MM.1S (cell line): Measurements from ENCODE around the gene ADCY2.

Experiments used
- DNase-seq: peaks from one replicate; pipeline ENCODE4 v3.0.0-alpha.2; 2015
- H2AFZ ChIP-seq: fragments of 300-600 bp; sonication (generic); 2 replicates; pipeline ENCODE4 v1.6.0; 2016; ENCODE audit warnings: antibody characterized with exemption, low read length
- H3F3A ChIP-seq: fragments of 300-600 bp; sonication (generic); 2 replicates; pipeline ENCODE4 v1.6.1; 2016; ENCODE audit warnings: mild to moderate bottlenecking, antibody characterized with exemption, low read length, moderate library complexity, mixed read lengths; ENCODE audit not compliant: insufficient read depth
- H3K27ac ChIP-seq: fragments of 300-600 bp; sonication (generic); 2 replicates; pipeline ENCODE4 v1.5.1; 2016; ENCODE audit warnings: mild to moderate bottlenecking, low read length
- H3K27me3 ChIP-seq: fragments of 300-600 bp; sonication (generic); replicated peaks from 2 replicates; pipeline ENCODE4 v1.6.0; 2016; ENCODE audit warnings: low read length; ENCODE audit not compliant: insufficient read depth
- H3K36me3 ChIP-seq: fragments of 300-600 bp; sonication (generic); replicated peaks from 2 replicates; pipeline ENCODE4 v1.6.1; 2016; ENCODE audit warnings: mild to moderate bottlenecking, low read length, mixed read lengths; ENCODE audit not compliant: insufficient read depth
- H3K4me1 ChIP-seq: fragments of 300-600 bp; sonication (generic); 2 replicates; pipeline ENCODE4 v1.6.1; 2016; ENCODE audit warnings: low read length, mixed read lengths
- H3K4me2 ChIP-seq: fragments of 300-600 bp; sonication (generic); 2 replicates; pipeline ENCODE4 v1.6.0; 2016; ENCODE audit warnings: low read depth, low read length
- H3K4me3 ChIP-seq: fragments of 300-600 bp; sonication (generic); 2 replicates; pipeline ENCODE4 v1.5.1; 2016; ENCODE audit warnings: low read length, mixed read lengths
- H3K79me2 ChIP-seq: fragments of 300-600 bp; sonication (generic); 2 replicates; pipeline ENCODE4 v1.6.1; 2016; ENCODE audit warnings: mixed run types, low read length, mixed read lengths
- H3K9ac ChIP-seq: fragments of 300-600 bp; sonication (generic); 2 replicates; pipeline ENCODE4 v1.6.1; 2016; ENCODE audit warnings: low read length, mixed read lengths
- H3K9me2 ChIP-seq: fragments of 300-600 bp; sonication (generic); replicated peaks from 2 replicates; pipeline ENCODE4 v1.6.1; 2016; ENCODE audit warnings: mild to moderate bottlenecking, low read length, mixed read lengths; ENCODE audit not compliant: insufficient read depth
- H3K9me3 ChIP-seq: fragments of 300-600 bp; sonication (generic); replicated peaks from 2 replicates; pipeline ENCODE4 v1.6.1; 2016; ENCODE audit warnings: mild to moderate bottlenecking, low read length, mixed read lengths; ENCODE audit not compliant: insufficient read depth
- H4K20me1 ChIP-seq: fragments of 300-600 bp; sonication (generic); 2 replicates; pipeline ENCODE4 v1.6.1; 2016; ENCODE audit warnings: mild to moderate bottlenecking, low read length, moderate library complexity, mixed read lengths; ENCODE audit not compliant: insufficient read depth
- EZH2 ChIP-seq: fragments of 300-600 bp; sonication (generic); optimal IDR thresholded peaks from 2 replicates; pipeline ENCODE3; 2017; ENCODE audit warnings: low read depth, mild to moderate bottlenecking, antibody characterized with exemption, low read length, mixed read lengths
- EZH2phosphoT487 ChIP-seq: fragments of 300-600 bp; sonication (generic); IDR thresholded peaks from 2 replicates; pipeline ENCODE4 v1.6.1; 2018; ENCODE audit warnings: antibody characterized with exemption, low read length
- TF ChIP-seq, protein P1 (sequence below): fragments of 300-600 bp; sonication (generic); IDR thresholded peaks from 2 replicates; pipeline ENCODE4 v1.5.1; 2016; ENCODE audit warnings: antibody characterized with exemption, low read length, mixed read lengths

Gene ADCY2

DNA sequence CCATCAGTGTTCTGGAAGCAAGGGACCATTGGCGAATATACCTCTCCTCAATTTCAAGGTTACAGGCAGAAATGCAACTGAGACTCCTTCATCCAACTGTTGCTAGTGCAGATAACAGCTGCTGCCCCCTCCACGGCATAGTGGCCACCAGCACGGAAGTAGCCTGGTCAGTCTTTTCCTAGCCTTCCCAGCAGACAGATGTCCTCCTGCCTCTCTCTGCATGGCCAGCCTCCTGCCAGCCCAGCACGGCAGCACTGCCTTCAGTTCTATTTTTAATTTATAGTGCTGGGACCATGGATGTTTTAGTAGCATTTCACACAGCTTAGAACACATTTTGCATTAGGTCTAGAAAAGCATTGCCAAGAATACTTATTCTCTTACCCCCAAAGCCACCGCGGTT is 266.4 kb downstream of the ADCY2 start:
- H3K79me2 ChIP-seq: no peaks in the 10 kb centered on the region
- no peak overlapping the region for H3K9ac ChIP-seq
- H2AFZ ChIP-seq: no peak overlapping the region
- no peak overlapping the region for H3K27ac ChIP-seq
- H3F3A ChIP-seq: no peaks in the 10 kb centered on the region
- no peak for DNase-seq
- H3K9me2 ChIP-seq: no peaks in the 10 kb centered on the region
- no peak overlapping the region for H3K4me2 ChIP-seq
- no peaks in the 10 kb centered on the region for H3K36me3 ChIP-seq
- H3K27me3 ChIP-seq: no peaks in the 10 kb centered on the region
- no peak for TF ChIP-seq EZH2
- no peaks in the 10 kb centered on the region for H3K4me1 ChIP-seq
- H3K4me3 ChIP-seq: no peak overlapping the region
- no peaks in the 10 kb centered on the region for H3K9me3 ChIP-seq
- H4K20me1 ChIP-seq: no peaks in the 10 kb centered on the region

DNA sequence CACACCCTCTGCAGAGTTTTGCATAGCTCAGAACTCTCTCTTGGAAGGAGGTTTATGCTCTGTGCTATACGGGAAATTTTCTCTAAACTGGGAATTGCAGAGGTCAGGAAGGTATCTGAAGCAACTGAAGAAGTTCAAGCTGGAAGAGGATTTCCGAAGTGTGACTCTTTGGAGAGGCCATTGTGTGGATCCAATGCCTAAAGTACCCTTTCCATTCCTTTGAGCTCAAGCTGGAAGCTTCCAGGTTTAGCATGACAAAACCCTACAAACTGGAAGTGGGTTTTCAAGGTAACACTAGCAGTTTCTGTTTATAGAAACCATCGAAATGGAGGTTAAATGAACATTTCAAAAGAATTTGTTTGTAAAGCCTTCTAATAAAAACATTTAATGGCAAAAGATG is 267.9 kb downstream of the ADCY2 start:
- H3K4me1 ChIP-seq: no peaks in the 10 kb centered on the region
- TF ChIP-seq EZH2phosphoT487 (no peak), EZH2 (no peak)
- TF ChIP-seq, protein P1, sequence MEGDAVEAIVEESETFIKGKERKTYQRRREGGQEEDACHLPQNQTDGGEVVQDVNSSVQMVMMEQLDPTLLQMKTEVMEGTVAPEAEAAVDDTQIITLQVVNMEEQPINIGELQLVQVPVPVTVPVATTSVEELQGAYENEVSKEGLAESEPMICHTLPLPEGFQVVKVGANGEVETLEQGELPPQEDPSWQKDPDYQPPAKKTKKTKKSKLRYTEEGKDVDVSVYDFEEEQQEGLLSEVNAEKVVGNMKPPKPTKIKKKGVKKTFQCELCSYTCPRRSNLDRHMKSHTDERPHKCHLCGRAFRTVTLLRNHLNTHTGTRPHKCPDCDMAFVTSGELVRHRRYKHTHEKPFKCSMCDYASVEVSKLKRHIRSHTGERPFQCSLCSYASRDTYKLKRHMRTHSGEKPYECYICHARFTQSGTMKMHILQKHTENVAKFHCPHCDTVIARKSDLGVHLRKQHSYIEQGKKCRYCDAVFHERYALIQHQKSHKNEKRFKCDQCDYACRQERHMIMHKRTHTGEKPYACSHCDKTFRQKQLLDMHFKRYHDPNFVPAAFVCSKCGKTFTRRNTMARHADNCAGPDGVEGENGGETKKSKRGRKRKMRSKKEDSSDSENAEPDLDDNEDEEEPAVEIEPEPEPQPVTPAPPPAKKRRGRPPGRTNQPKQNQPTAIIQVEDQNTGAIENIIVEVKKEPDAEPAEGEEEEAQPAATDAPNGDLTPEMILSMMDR: no peak
- H3K9me2 ChIP-seq: no peaks in the 10 kb centered on the region
- H3K79me2 ChIP-seq: no peaks in the 10 kb centered on the region
- H3K9me3 ChIP-seq: no peaks in the 10 kb centered on the region
- no peaks in the 10 kb centered on the region for H3K36me3 ChIP-seq
- H3K4me3 ChIP-seq: no peak overlapping the region
- no peaks in the 10 kb centered on the region for H4K20me1 ChIP-seq
- no peaks in the 10 kb centered on the region for H3K27me3 ChIP-seq
- H3F3A ChIP-seq: no peaks in the 10 kb centered on the region
- H2AFZ ChIP-seq: no peak overlapping the region
- no peak overlapping the region for H3K27ac ChIP-seq
- H3K9ac ChIP-seq: no peak overlapping the region
- DNase-seq: no peak
- no peak overlapping the region for H3K4me2 ChIP-seq

DNA sequence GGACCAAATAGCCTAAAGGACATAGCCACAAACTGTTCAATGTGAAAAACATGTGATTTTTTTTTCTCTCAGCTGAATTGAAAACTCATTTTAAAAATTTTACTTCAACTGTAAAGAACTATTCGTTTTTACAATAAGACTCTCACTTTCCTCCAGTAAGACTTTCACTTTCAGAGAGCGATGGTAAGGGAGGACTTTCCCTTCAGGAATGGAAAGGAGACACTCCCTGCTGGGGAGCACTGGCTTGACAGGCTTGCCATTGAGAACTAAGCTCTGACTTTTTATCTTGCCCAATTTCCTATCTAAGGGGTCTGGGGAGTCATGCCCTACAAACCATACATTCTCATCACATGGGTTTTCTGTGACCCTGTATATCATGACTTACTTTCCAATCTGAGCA is 268.3 kb downstream of the ADCY2 start:
- H3K79me2 ChIP-seq: no peaks in the 10 kb centered on the region

DNA sequence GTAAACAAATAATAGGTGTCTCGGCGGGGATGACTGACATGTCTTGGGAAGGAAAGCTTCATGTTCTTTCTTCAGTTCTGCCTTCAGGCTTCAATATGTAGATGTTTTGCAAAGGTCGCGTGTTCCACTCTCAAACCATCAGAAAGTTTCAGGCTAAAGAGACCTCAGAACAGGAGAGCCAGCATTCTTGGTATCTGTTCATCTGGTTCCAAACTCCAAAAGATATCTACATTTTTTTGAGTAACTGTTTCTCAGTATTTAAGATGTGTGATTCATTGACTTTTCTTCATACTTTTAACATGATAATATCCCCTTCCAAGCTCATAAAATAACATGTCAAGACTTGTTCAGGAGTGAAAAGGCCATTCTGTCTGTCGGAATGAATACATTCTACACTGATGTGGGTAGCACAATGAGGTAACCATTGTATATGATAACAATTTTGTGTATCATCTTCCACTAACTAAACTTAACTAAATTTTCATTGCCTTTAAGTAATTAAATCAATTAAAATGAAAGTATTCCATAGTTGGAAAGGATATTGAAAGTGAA is 271.4 kb downstream of the ADCY2 start:
- Histone ChIP-seq H3K36me3 (no peaks in the 10 kb centered on the region), H3K4me3 (no peak overlapping the region), H3K27me3 (no peaks in the 10 kb centered on the region), H3K79me2 (no peaks in the 10 kb centered on the region), H3K9me3 (no peaks in the 10 kb centered on the region), H3K27ac (no peak overlapping the region), H3K9ac (no peak overlapping the region), H3K4me1 (no peaks in the 10 kb centered on the region), H3F3A (no peaks in the 10 kb centered on the region), H3K4me2 (no peak overlapping the region), H2AFZ (no peak overlapping the region), H4K20me1 (no peaks in the 10 kb centered on the region), H3K9me2 (no peaks in the 10 kb centered on the region)
- TF ChIP-seq, protein P1: no peak
- no peak for TF ChIP-seq EZH2phosphoT487
- no peak for TF ChIP-seq EZH2
- no peak for DNase-seq

More for the DNA sequence above, 268.3 kb downstream of the ADCY2 start:
- TF ChIP-seq EZH2phosphoT487 (no peak), EZH2 (no peak)
- TF ChIP-seq, protein P1: no peak
- H2AFZ ChIP-seq: no peak overlapping the region
- H3K27ac ChIP-seq: no peak overlapping the region
- H3F3A ChIP-seq: no peaks in the 10 kb centered on the region
- no peaks in the 10 kb centered on the region for H3K9me3 ChIP-seq
- H3K4me3 ChIP-seq: no peak overlapping the region
- H3K4me1 ChIP-seq: no peaks in the 10 kb centered on the region
- no peak for DNase-seq
- H3K9ac ChIP-seq: no peak overlapping the region
- no peaks in the 10 kb centered on the region for H3K27me3 ChIP-seq
- H3K9me2 ChIP-seq: no peaks in the 10 kb centered on the region
- no peaks in the 10 kb centered on the region for H4K20me1 ChIP-seq
- no peaks in the 10 kb centered on the region for H3K36me3 ChIP-seq
- no peak overlapping the region for H3K4me2 ChIP-seq
